ENCODE data around the gene VDAC2. TPM values are rescaled to one million over a fixed set of nuclear protein-coding genes. Genes with fewer than 3 reads are reported as not detected.

VDAC2 gene
- total RNA-seq, 1 experiment from 2014 or later, result 328 TPM

DNA sequence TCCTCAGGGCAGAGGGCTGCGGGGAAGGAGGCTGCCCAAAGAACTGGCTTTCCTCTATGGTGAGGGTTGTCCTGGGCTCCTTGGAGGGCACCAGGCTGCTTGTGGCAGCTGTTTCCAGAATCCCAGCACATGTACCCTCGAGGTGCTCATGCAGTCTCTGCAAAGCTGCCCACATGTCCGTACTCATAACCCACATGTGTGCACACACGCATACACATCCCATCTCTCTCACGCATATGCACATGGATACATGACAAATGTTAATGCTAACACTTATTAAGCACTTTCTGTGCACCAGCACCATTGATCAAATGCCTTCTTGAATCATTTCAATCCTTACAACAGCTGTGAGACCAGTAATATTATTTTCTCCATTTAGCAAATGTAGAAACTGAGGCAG, 61.5 kb downstream of the VDAC2 start:
- Histone ChIP-seq H3K27ac (ENCODE audit: low read depth, low read length, poor library complexity, severe bottlenecking) (no peak overlapping the region), H3K9me3 (ENCODE audit: low read depth, low read length, poor library complexity, severe bottlenecking) (no peaks in the 10 kb centered on the region), H3K36me3 (ENCODE audit: insufficient read depth, low read length, poor library complexity, severe bottlenecking) (no peaks in the 10 kb centered on the region), H3K27me3 (replicated peaks; ENCODE audit: insufficient read depth, low read depth, low read length, poor library complexity) (no peaks in the 10 kb centered on the region), H3K4me3 (ENCODE audit: low read depth, low read length, poor library complexity, severe bottlenecking) (no peak overlapping the region), H3K4me1 (ENCODE audit: insufficient read depth, low read length, poor library complexity, severe bottlenecking) (no peaks in the 10 kb centered on the region)
- TF ChIP-seq CTCF (conservative IDR thresholded peaks at IDR 0.05; ENCODE audit: low read depth, low read length) (no peak), EZH2 (IDR thresholded peaks at IDR 0.05; ENCODE audit: borderline replicate concordance, low read depth, low read length, poor library complexity, severe bottlenecking) (no peak)
- DNase-seq (ENCODE audit: low spot score), result no peak
- intact Hi-C loops (cut with micrococcal nuclease; ENCODE audit: unreplicated experiment), result no loop called here
- BruUV-seq (replicated peaks), result no TSS peak
- CTCF ChIA-PET, result no interaction called here
- POLR2A ChIA-PET (ENCODE audit: low non-redundant PET), result no interaction called here

DNA sequence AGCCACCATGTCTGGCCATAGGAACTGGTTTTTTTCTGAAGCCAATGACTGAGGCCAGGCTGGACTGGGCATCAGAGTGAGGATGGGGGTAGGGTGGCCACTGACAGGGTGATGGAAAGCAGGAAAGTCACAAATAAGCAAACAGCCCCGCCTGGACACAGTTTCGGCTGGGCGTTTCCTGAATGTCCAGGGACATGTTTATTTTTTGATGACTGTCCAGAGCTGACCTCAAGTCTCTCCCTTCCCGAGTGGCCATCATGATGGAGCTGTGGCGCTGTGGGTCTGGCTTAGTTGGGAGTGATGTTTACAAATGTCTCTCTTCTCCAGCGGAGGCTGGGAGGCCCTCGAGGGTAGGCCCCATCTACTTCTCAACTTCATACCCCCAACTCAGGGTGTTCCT, 62.3 kb downstream of the VDAC2 start:
- TF ChIP-seq EZH2 (IDR thresholded peaks at IDR 0.05; ENCODE audit: borderline replicate concordance, low read depth, low read length, poor library complexity, severe bottlenecking) (no peak), CTCF (conservative IDR thresholded peaks at IDR 0.05; ENCODE audit: low read depth, low read length) (no peak)
- H3K4me1 ChIP-seq (ENCODE audit: insufficient read depth, low read length, poor library complexity, severe bottlenecking), result no peaks in the 10 kb centered on the region
- H3K9me3 ChIP-seq (ENCODE audit: low read depth, low read length, poor library complexity, severe bottlenecking), result no peaks in the 10 kb centered on the region
- no peak overlapping the region for H3K27ac ChIP-seq (ENCODE audit: low read depth, low read length, poor library complexity, severe bottlenecking)
- DNase-seq (ENCODE audit: low spot score), result no peak
- no peaks in the 10 kb centered on the region for H3K27me3 ChIP-seq (replicated peaks; ENCODE audit: insufficient read depth, low read depth, low read length, poor library complexity)
- ChIA-PET CTCF (no interaction called here), POLR2A (ENCODE audit: low non-redundant PET) (no interaction called here)
- no peak overlapping the region for H3K4me3 ChIP-seq (ENCODE audit: low read depth, low read length, poor library complexity, severe bottlenecking)
- BruUV-seq (replicated peaks), result no TSS peak
- intact Hi-C loops (cut with micrococcal nuclease; ENCODE audit: unreplicated experiment), result no loop called here
- H3K36me3 ChIP-seq (ENCODE audit: insufficient read depth, low read length, poor library complexity, severe bottlenecking), result no peaks in the 10 kb centered on the region

DNA sequence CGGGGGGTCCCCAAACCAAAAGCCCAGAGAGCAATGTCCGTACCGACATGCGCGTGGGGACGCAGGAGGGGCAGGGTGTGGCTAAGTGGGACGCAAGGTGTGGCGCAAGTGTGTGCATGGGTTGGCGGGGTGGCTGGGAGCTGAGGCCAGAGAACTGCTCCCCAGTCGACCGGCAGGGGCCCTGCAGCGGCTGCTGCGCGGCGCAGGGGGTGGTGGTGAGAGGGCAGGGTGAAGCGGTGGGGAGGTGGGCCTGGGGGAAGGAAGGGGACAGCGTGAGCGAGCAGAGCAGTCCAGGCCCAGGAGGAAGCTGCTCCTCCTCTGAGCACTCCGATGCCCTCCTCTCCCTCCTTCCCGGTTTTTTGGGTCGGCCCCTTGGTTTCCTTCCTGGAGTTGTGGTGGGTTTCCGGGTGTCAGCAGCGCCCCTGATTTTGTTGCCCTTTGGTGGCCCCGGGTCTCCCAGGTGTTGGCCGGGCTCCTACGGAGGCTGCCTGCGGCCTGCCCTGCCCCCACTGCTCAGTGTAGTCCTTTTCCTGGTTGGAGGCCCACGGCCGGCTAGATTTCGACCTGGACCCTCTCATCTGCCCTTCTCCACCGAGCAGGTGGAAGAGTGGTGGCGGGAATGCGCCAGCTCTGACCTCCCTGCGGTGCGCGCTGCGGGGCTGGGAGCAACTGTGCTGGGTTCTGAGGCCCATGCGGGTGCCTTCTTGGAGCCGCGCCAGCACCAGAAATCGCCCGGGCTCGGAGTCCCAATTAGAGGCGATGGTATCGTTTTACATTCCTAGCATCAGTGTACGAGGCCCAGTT, 65.7 kb downstream of the VDAC2 start:
- BruUV-seq (replicated peaks), result no TSS peak
- no peak for DNase-seq (ENCODE audit: low spot score)
- H3K36me3 ChIP-seq (ENCODE audit: insufficient read depth, low read length, poor library complexity, severe bottlenecking), result no peaks in the 10 kb centered on the region
- intact Hi-C loops (cut with micrococcal nuclease; ENCODE audit: unreplicated experiment), result no loop called here
- TF ChIP-seq CTCF (conservative IDR thresholded peaks at IDR 0.05; ENCODE audit: low read depth, low read length) (no peak), EZH2 (IDR thresholded peaks at IDR 0.05; ENCODE audit: borderline replicate concordance, low read depth, low read length, poor library complexity, severe bottlenecking) (no peak)
- no peaks in the 10 kb centered on the region for H3K9me3 ChIP-seq (ENCODE audit: low read depth, low read length, poor library complexity, severe bottlenecking)
- no peak overlapping the region for H3K4me3 ChIP-seq (ENCODE audit: low read depth, low read length, poor library complexity, severe bottlenecking)
- POLR2A ChIA-PET (ENCODE audit: low non-redundant PET), result no interaction called here
- H3K4me1 ChIP-seq (ENCODE audit: insufficient read depth, low read length, poor library complexity, severe bottlenecking), result no peaks in the 10 kb centered on the region
- H3K27me3 ChIP-seq (replicated peaks; ENCODE audit: insufficient read depth, low read depth, low read length, poor library complexity), result peaks cover 10% of the 10 kb centered on the region
- CTCF ChIA-PET, result no interaction called here
- no peak overlapping the region for H3K27ac ChIP-seq (ENCODE audit: low read depth, low read length, poor library complexity, severe bottlenecking)
